Memory B cell (primary cell): ENCODE results near the gene RXRA.

ENCODE experiments used
- ATAC-seq: fragments of 150-1000 bp; cut with Tn5 transposase; 2 replicates; pipeline ENCODE4 v1.10.0; 2021; ENCODE audit warnings: low read depth, mild to moderate bottlenecking, moderate library complexity
- DNase-seq, 2 donors: peaks; one replicate each; pipeline ENCODE4 v3.0.0; 2022; ENCODE audit warnings: low spot score in 2 of 2
- H3K27ac Mint-ChIP-seq: one replicate; pipeline ENCODE4 v1.8.0; 2022; ENCODE audit warnings: mild to moderate bottlenecking, moderate library complexity, mixed read lengths
- H3K27me3 Mint-ChIP-seq: one replicate; pipeline ENCODE4 v1.8.0; 2022; ENCODE audit warnings: mixed read lengths
- H3K36me3 Mint-ChIP-seq: one replicate; pipeline ENCODE4 v1.8.0; 2022; ENCODE audit warnings: mild to moderate bottlenecking, mixed read lengths
- H3K4me1 Mint-ChIP-seq: one replicate; pipeline ENCODE4 v1.8.0; 2022; ENCODE audit warnings: mixed read lengths
- H3K4me3 Mint-ChIP-seq: one replicate; pipeline ENCODE4 v1.8.0; 2022; ENCODE audit warnings: mild to moderate bottlenecking, moderate library complexity, mixed read lengths
- H3K9me3 Mint-ChIP-seq: one replicate; pipeline ENCODE4 v1.8.0; 2022; ENCODE audit warnings: mixed read lengths

The RXRA gene

GRCh38 chr9:134350416-134350994 lies 24.2 kb downstream of the RXRA start:
- H3K9me3 Mint-ChIP-seq = no peaks in the 10 kb centered on the region
- H3K36me3 Mint-ChIP-seq = no peaks in the 10 kb centered on the region

GRCh38 chr9:134351606-134352176 lies 25.4 kb downstream of the RXRA start:
- H3K4me1 Mint-ChIP-seq = peaks cover 11% of the 10 kb centered on the region

More at GRCh38 chr9:134350416-134350994, 24.2 kb downstream of the RXRA start:
- peaks cover 4% of the 10 kb centered on the region for H3K27me3 Mint-ChIP-seq
- ATAC-seq (no peak), DNase-seq (no peak)
- no peak overlapping the region for H3K4me3 Mint-ChIP-seq
- peaks cover 11% of the 10 kb centered on the region for H3K4me1 Mint-ChIP-seq
- H3K27ac Mint-ChIP-seq = no peak overlapping the region

GRCh38 chr9:134352247-134352933 lies 26.1 kb downstream of the RXRA start:
- Mint-ChIP-seq H3K27me3 (no peaks in the 10 kb centered on the region), H3K36me3 (no peaks in the 10 kb centered on the region), H3K4me1 (peaks cover 8% of the 10 kb centered on the region)

More at GRCh38 chr9:134351606-134352176, 25.4 kb downstream of the RXRA start:
- H3K27ac Mint-ChIP-seq = no peak overlapping the region
- no peaks in the 10 kb centered on the region for H3K27me3 Mint-ChIP-seq
- no peak overlapping the region for H3K4me3 Mint-ChIP-seq
- no peaks in the 10 kb centered on the region for H3K36me3 Mint-ChIP-seq
- DNase-seq (no peak), ATAC-seq (no peak)
- H3K9me3 Mint-ChIP-seq = no peaks in the 10 kb centered on the region

GRCh38 chr9:134353539-134353938 lies 27.3 kb downstream of the RXRA start:
- Mint-ChIP-seq H3K4me1 (peaks cover 4% of the 10 kb centered on the region), H3K4me3 (no peak overlapping the region), H3K27ac (no peak overlapping the region), H3K9me3 (no peaks in the 10 kb centered on the region), H3K27me3 (no peaks in the 10 kb centered on the region), H3K36me3 (no peaks in the 10 kb centered on the region)
- ATAC-seq (no peak), DNase-seq (no peak)

More at GRCh38 chr9:134352247-134352933, 26.1 kb downstream of the RXRA start:
- no peak for ATAC-seq
- Mint-ChIP-seq H3K4me3 (no peak overlapping the region), H3K9me3 (no peaks in the 10 kb centered on the region), H3K27ac (no peak overlapping the region)
- DNase-seq = no peak

- Mint-ChIP-seq H3K4me1 (peaks cover 4% of the 10 kb centered on the region), H3K27me3 (no peaks in the 10 kb centered on the region), H3K27ac (no peak overlapping the region), H3K9me3 (no peaks in the 10 kb centered on the region), H3K4me3 (no peak overlapping the region), H3K36me3 (no peaks in the 10 kb centered on the region)
- DNase-seq = no peak
- ATAC-seq = no peak
Measured at GRCh38 chr9:134355158-134355557, 28.9 kb downstream of the RXRA start.

GRCh38 chr9:134355561-134356279 lies 29.5 kb downstream of the RXRA start:
- no peak for ATAC-seq
- Mint-ChIP-seq H3K4me3 (no peak overlapping the region), H3K27me3 (no peaks in the 10 kb centered on the region)

GRCh38 chr9:134356496-134357470 lies 30.5 kb downstream of the RXRA start:
- Mint-ChIP-seq H3K4me1 (peaks cover 4% of the 10 kb centered on the region), H3K27ac (no peak overlapping the region), H3K36me3 (no peaks in the 10 kb centered on the region), H3K27me3 (no peaks in the 10 kb centered on the region), H3K4me3 (no peak overlapping the region), H3K9me3 (no peaks in the 10 kb centered on the region)
- ATAC-seq (no peak), DNase-seq (no peak)

More at GRCh38 chr9:134355561-134356279, 29.5 kb downstream of the RXRA start:
- peaks cover 4% of the 10 kb centered on the region for H3K4me1 Mint-ChIP-seq
- H3K27ac Mint-ChIP-seq = no peak overlapping the region
- no peak for DNase-seq
- no peaks in the 10 kb centered on the region for H3K9me3 Mint-ChIP-seq
- H3K36me3 Mint-ChIP-seq = no peaks in the 10 kb centered on the region

GRCh38 chr9:134357631-134358025 lies 31.4 kb downstream of the RXRA start:
- Mint-ChIP-seq H3K4me3 (no peak overlapping the region), H3K4me1 (peaks cover 4% of the 10 kb centered on the region), H3K36me3 (no peaks in the 10 kb centered on the region), H3K9me3 (no peaks in the 10 kb centered on the region), H3K27ac (no peak overlapping the region), H3K27me3 (no peaks in the 10 kb centered on the region)
- DNase-seq (no peak), ATAC-seq (no peak)

- H3K36me3 Mint-ChIP-seq = no peaks in the 10 kb centered on the region
- no peaks in the 10 kb centered on the region for H3K9me3 Mint-ChIP-seq
- H3K27me3 Mint-ChIP-seq = no peaks in the 10 kb centered on the region
- no peak for ATAC-seq
- no peak overlapping the region for H3K4me3 Mint-ChIP-seq
- H3K4me1 Mint-ChIP-seq = peaks cover 3% of the 10 kb centered on the region
- H3K27ac Mint-ChIP-seq = no peak overlapping the region
- DNase-seq = no peak
Measured at GRCh38 chr9:134358026-134358661, 31.9 kb downstream of the RXRA start.

- H3K4me1 Mint-ChIP-seq = peaks cover 3% of the 10 kb centered on the region
- no peaks in the 10 kb centered on the region for H3K9me3 Mint-ChIP-seq
- no peak overlapping the region for H3K4me3 Mint-ChIP-seq
- no peak overlapping the region for H3K27ac Mint-ChIP-seq
- no peak for DNase-seq
- no peaks in the 10 kb centered on the region for H3K36me3 Mint-ChIP-seq
- H3K27me3 Mint-ChIP-seq = no peaks in the 10 kb centered on the region
- ATAC-seq = no peak
Measured at GRCh38 chr9:134358662-134359319, 32.5 kb downstream of the RXRA start.

GRCh38 chr9:134359493-134360179 lies 33.4 kb downstream of the RXRA start:
- peaks cover 3% of the 10 kb centered on the region for H3K4me1 Mint-ChIP-seq

GRCh38 chr9:134360180-134360759 lies 34.0 kb downstream of the RXRA start:
- H3K27me3 Mint-ChIP-seq = no peaks in the 10 kb centered on the region
- no peak overlapping the region for H3K4me3 Mint-ChIP-seq
- DNase-seq (no peak), ATAC-seq (no peak)
- H3K36me3 Mint-ChIP-seq = no peaks in the 10 kb centered on the region
- no peak overlapping the region for H3K27ac Mint-ChIP-seq
- H3K9me3 Mint-ChIP-seq = no peaks in the 10 kb centered on the region
- H3K4me1 Mint-ChIP-seq = peaks cover 3% of the 10 kb centered on the region

More at GRCh38 chr9:134359493-134360179, 33.4 kb downstream of the RXRA start:
- Mint-ChIP-seq H3K4me3 (no peak overlapping the region), H3K27ac (no peak overlapping the region), H3K36me3 (no peaks in the 10 kb centered on the region), H3K27me3 (no peaks in the 10 kb centered on the region), H3K9me3 (no peaks in the 10 kb centered on the region)
- no peak for DNase-seq
- no peak for ATAC-seq
